Measurements from ENCODE around the gene MEGF10.
"Not testable (repeated sequence)": the region's sequence is repeated elsewhere in the genome, so short reads cannot be mapped to it uniquely, and the experiment has no call there.

DNA sequence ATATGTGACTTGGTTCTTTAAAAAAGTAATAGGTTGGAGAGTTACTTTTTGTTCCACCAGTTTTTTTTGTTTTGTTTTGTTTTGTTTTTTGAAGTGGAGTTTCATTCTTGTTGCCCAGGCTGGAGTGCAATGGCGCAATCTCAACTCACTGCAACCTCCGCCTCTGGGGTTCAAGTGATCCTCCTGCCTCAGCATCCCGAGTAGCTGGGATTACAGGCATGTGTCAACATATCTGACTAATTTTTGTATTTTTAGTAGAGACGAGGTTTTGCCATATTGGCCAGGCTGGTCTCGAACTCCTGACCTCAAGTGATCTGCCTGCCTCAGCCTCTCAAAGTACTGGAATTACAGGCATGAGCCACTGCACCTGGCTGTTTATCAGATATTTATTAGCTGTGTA is 6.3 kb downstream of the MEGF10 start:
- not testable (repeated sequence) for TF ChIP-seq EZH2 (IDR thresholded peaks at IDR 0.05; ENCODE audit: borderline replicate concordance, insufficient read depth, low read depth, low read length, poor library complexity, severe bottlenecking)
- TF ChIP-seq, protein P1, sequence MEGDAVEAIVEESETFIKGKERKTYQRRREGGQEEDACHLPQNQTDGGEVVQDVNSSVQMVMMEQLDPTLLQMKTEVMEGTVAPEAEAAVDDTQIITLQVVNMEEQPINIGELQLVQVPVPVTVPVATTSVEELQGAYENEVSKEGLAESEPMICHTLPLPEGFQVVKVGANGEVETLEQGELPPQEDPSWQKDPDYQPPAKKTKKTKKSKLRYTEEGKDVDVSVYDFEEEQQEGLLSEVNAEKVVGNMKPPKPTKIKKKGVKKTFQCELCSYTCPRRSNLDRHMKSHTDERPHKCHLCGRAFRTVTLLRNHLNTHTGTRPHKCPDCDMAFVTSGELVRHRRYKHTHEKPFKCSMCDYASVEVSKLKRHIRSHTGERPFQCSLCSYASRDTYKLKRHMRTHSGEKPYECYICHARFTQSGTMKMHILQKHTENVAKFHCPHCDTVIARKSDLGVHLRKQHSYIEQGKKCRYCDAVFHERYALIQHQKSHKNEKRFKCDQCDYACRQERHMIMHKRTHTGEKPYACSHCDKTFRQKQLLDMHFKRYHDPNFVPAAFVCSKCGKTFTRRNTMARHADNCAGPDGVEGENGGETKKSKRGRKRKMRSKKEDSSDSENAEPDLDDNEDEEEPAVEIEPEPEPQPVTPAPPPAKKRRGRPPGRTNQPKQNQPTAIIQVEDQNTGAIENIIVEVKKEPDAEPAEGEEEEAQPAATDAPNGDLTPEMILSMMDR (IDR thresholded peaks at IDR 0.05), result not testable (repeated sequence)
